ENCODE measurements around the gene FBXO21. TPM values are rescaled to one million over a fixed set of nuclear protein-coding genes. Genes with fewer than 3 reads are reported as not detected.
A peak's percentile ranks its signal among the peaks of the same experiment; 100 is the strongest.

FBXO21 gene
- total RNA-seq, 6 donors from 2014 or later: 38.2 to 122 (median 59.0) TPM

- peak; percentile 5 to 12 for TF ChIP-seq POLR2AphosphoS5 (IDR thresholded peaks at IDR 0.05)
- TF ChIP-seq EP300 (IDR thresholded peaks at IDR 0.05): no peak
- TF ChIP-seq CTCF (IDR thresholded peaks at IDR 0.05): no peak
- no peaks in the 10 kb centered on the region for H3K36me3 ChIP-seq
- H3K27ac ChIP-seq: no peak overlapping the region
- DNase-seq (no peak), ATAC-seq (ENCODE audit: low FRiP score in 2 of 2) (no peak)
- 92 to 94% methylated on average over 6 of the region's 6 CpGs for WGBS, 2 donors
- H3K4me3 ChIP-seq: no peak overlapping the region
- H3K9me3 ChIP-seq: no peaks in the 10 kb centered on the region
- no peaks in the 10 kb centered on the region for H3K27me3 ChIP-seq
- no peaks in the 10 kb centered on the region for H3K4me1 ChIP-seq
These were observed 62.1 kb downstream of the FBXO21 start for GRCh38 chr12:117127933-117128823.

GRCh38 chr12:117126335-117126734, 63.9 kb downstream of the FBXO21 start:
- no peak for DNase-seq
- peaks cover 0 to 3% (median 0%) of the 10 kb centered on the region in 4 donors for H3K4me1 ChIP-seq
- no peak overlapping the region for H3K4me3 ChIP-seq
- H3K9me3 ChIP-seq: no peaks in the 10 kb centered on the region
- ATAC-seq (ENCODE audit: low FRiP score in 2 of 2): no peak
- 92 to 94% methylated on average over 4 of the region's 4 CpGs for WGBS, 2 donors
- TF ChIP-seq POLR2AphosphoS5 (IDR thresholded peaks at IDR 0.05) (no peak), POLR2A (IDR thresholded peaks at IDR 0.05) (no peak), CTCF (IDR thresholded peaks at IDR 0.05) (no peak), EP300 (IDR thresholded peaks at IDR 0.05) (no peak)
- H3K27ac ChIP-seq: no peak overlapping the region
- no peaks in the 10 kb centered on the region for H3K27me3 ChIP-seq
- no peaks in the 10 kb centered on the region for H3K36me3 ChIP-seq

- H3K27ac ChIP-seq: no peak overlapping the region
- 93 to 94% methylated on average over 7 of the region's 7 CpGs for WGBS, 2 donors
These were observed 64.5 kb downstream of the FBXO21 start for GRCh38 chr12:117125767-117126166.

GRCh38 chr12:117125272-117125613, 65.0 kb downstream of the FBXO21 start:
- ATAC-seq (ENCODE audit: low FRiP score in 2 of 2): no peak
- H3K4me1 ChIP-seq: peaks cover 0 to 10% (median 0%) of the 10 kb centered on the region in 4 donors
- no peak for DNase-seq
- no peak overlapping the region for H3K27ac ChIP-seq
- H3K9me3 ChIP-seq: no peaks in the 10 kb centered on the region
- H3K36me3 ChIP-seq: no peaks in the 10 kb centered on the region
- WGBS, 2 donors: 79 to 86% methylated on average over 6 of the region's 6 CpGs
- no peak overlapping the region for H3K4me3 ChIP-seq
- H3K27me3 ChIP-seq: no peaks in the 10 kb centered on the region
- TF ChIP-seq POLR2A (IDR thresholded peaks at IDR 0.05): no peak
- TF ChIP-seq CTCF (IDR thresholded peaks at IDR 0.05): no peak
- TF ChIP-seq POLR2AphosphoS5 (IDR thresholded peaks at IDR 0.05): no peak
- no peak for TF ChIP-seq EP300 (IDR thresholded peaks at IDR 0.05)

More at GRCh38 chr12:117125767-117126166, 64.5 kb downstream of the FBXO21 start:
- DNase-seq (no peak), ATAC-seq (ENCODE audit: low FRiP score in 2 of 2) (no peak)
- H3K36me3 ChIP-seq: no peaks in the 10 kb centered on the region
- H3K4me3 ChIP-seq: no peak overlapping the region
- H3K4me1 ChIP-seq: peaks cover 0 to 7% (median 0%) of the 10 kb centered on the region in 4 donors
- no peak for TF ChIP-seq CTCF (IDR thresholded peaks at IDR 0.05)
- H3K27me3 ChIP-seq: no peaks in the 10 kb centered on the region
- no peaks in the 10 kb centered on the region for H3K9me3 ChIP-seq

Measured in upper lobe of left lung (tissue), 6 donors.